H1 (cell line): Measurements from ENCODE around the gene MT4. TPM values are rescaled to one million over a fixed set of nuclear protein-coding genes. Genes with fewer than 3 reads are reported as not detected.

Experiments used
- CTCF ChIA-PET: fragments of 300-600 bp; sonication (Branson Sonifier 250); formaldehyde crosslinking; loops from one replicate; lab custom pipeline; 2021; ENCODE audit not compliant: partially characterized antibody; lab: Charles Lee
- POLR2A ChIA-PET: fragments of 300-600 bp; sonication (Branson Sonifier 250); formaldehyde crosslinking; loops from one replicate; lab custom pipeline; 2021; ENCODE audit warnings: inconsistent platforms; ENCODE audit not compliant: partially characterized antibody; lab: Charles Lee
- DNase-seq, 2 experiments: peaks; one replicate each; pipeline versions ENCODE4 v3.0.0 to v3.0.0-alpha.2; 2010 to 2022; ENCODE audit warnings: low spot score in 2 of 2, low read depth in 1 of 2, mixed read lengths in 1 of 2
- FAIRE-seq: peaks from 2 replicates; lab custom pipeline; 2011; peaks lifted over from hg19 to GRCh38; lab: Jason Lieb, UNC
- H2AFZ ChIP-seq: 2 replicates; pipeline ENCODE4 v1.8.1; 2012; ENCODE audit warnings: low read length, inconsistent platforms
- H2AK5ac ChIP-seq: 2 replicates; pipeline ENCODE4 v1.6.1; 2013; ENCODE audit warnings: low read depth, low read length
- H2BK120ac ChIP-seq: replicated peaks from 2 replicates; pipeline ENCODE3; 2013; ENCODE audit warnings: low read depth, low read length, inconsistent platforms
- H2BK12ac ChIP-seq: 2 replicates; pipeline ENCODE4 v1.6.1; 2013; ENCODE audit warnings: low read depth, low read length
- H2BK15ac ChIP-seq: 2 replicates; pipeline ENCODE4 v1.6.1; 2013; ENCODE audit warnings: low read length
- H2BK20ac ChIP-seq: 2 replicates; pipeline ENCODE4 v1.6.1; 2013; ENCODE audit warnings: low read length
- H2BK5ac ChIP-seq: 2 replicates; pipeline ENCODE4 v1.6.1; 2013; ENCODE audit warnings: low read depth, low read length
- H3K14ac ChIP-seq: 2 replicates; pipeline ENCODE4 v1.6.1; 2013; ENCODE audit warnings: inconsistent platforms; ENCODE audit not compliant: insufficient read length
- H3K18ac ChIP-seq: 2 replicates; pipeline ENCODE4 v1.6.1; 2013; ENCODE audit warnings: low read length; ENCODE audit errors: extremely low read depth
- H3K23ac ChIP-seq: 2 replicates; pipeline ENCODE4 v1.6.1; 2013; ENCODE audit warnings: inconsistent platforms; ENCODE audit not compliant: insufficient read length
- H3K23me2 ChIP-seq: 2 replicates; pipeline ENCODE4 v1.6.1; 2013; ENCODE audit warnings: low read depth, low read length
- H3K27ac ChIP-seq: 2 replicates; pipeline ENCODE4 v1.6.1; 2011; ENCODE audit warnings: low read depth, low read length, inconsistent platforms
- H3K27me3 ChIP-seq, 4 experiments: replicated peaks in 1 of 4; 1 replicate in 1 of 4; 2 replicates in 3 of 4; pipeline versions ENCODE4 v1.6.1 to v1.8.1; 2011 to 2013; ENCODE audit warnings: low read length in 3 of 4, mild to moderate bottlenecking in 3 of 4, inconsistent platforms in 2 of 4, mixed read lengths in 2 of 4, moderate library complexity in 1 of 4; ENCODE audit not compliant: control insufficient read depth in 3 of 4, insufficient read depth in 3 of 4; ENCODE audit errors: extremely low read depth in 1 of 4
- H3K36me3 ChIP-seq, 4 experiments: 2 replicates each; pipeline versions ENCODE4 v1.6.1 to v1.8.1; 2011 to 2013; ENCODE audit warnings: mild to moderate bottlenecking in 4 of 4, low read length in 3 of 4, moderate library complexity in 2 of 4, control low read depth in 1 of 4, inconsistent platforms in 1 of 4; ENCODE audit not compliant: insufficient read depth in 4 of 4, control insufficient read depth in 2 of 4
- H3K4ac ChIP-seq: replicated peaks from 2 replicates; pipeline ENCODE3; 2013; ENCODE audit warnings: low read length, low read depth, mixed read lengths, inconsistent platforms; ENCODE audit not compliant: insufficient read length
- H3K4me1 ChIP-seq, 4 experiments: replicated peaks in 1 of 4; 1 replicate in 1 of 4; 2 replicates in 3 of 4; pipeline versions ENCODE4 v1.6.1 to v1.8.1; 2011 to 2013; ENCODE audit warnings: low read length in 3 of 4, inconsistent platforms in 2 of 4, mixed read lengths in 1 of 4; ENCODE audit not compliant: insufficient read depth in 4 of 4, control insufficient read depth in 3 of 4
- H3K4me2 ChIP-seq, 2 experiments: 2 replicates each; pipeline versions ENCODE4 v1.6.1 to v1.8.1; 2011 to 2013; ENCODE audit warnings: low read depth in 2 of 2, low read length in 2 of 2, control low read depth in 1 of 2, inconsistent platforms in 1 of 2, mild to moderate bottlenecking in 1 of 2; ENCODE audit not compliant: insufficient read depth in 1 of 2
- H3K4me3 ChIP-seq, 4 experiments: fragments of 200-600, 300-600 bp in 1 of 4; sonication (generic), shearing (Covaris generic), sonication (Bioruptor Twin) in 1 of 4; 2 replicates each; pipeline versions ENCODE4 v1.5.1 to v1.8.1; 2011 to 2016; ENCODE audit warnings: low read length in 4 of 4, low read depth in 3 of 4, control low read depth in 2 of 4, inconsistent platforms in 2 of 4, mild to moderate bottlenecking in 2 of 4, mixed read lengths in 1 of 4, moderate library complexity in 1 of 4; ENCODE audit not compliant: insufficient read depth in 2 of 4; ENCODE audit errors: extremely low read depth in 1 of 4
- H3K56ac ChIP-seq: replicated peaks from 2 replicates; pipeline ENCODE3; 2013; ENCODE audit warnings: low read depth, mild to moderate bottlenecking, mixed read lengths, low read length, inconsistent platforms; ENCODE audit not compliant: insufficient read length
- H3K79me1 ChIP-seq: 2 replicates; pipeline ENCODE4 v1.6.1; 2013; ENCODE audit warnings: low read depth, low read length, control low read depth
- H3K79me2 ChIP-seq, 2 experiments: 2 replicates each; pipeline versions ENCODE4 v1.6.1 to v1.8.1; 2012 to 2013; ENCODE audit warnings: low read length in 2 of 2, mild to moderate bottlenecking in 2 of 2, inconsistent platforms in 1 of 2; ENCODE audit not compliant: insufficient read depth in 2 of 2, control insufficient read depth in 1 of 2
- H3K9ac ChIP-seq, 4 experiments: replicated peaks in 1 of 4; 1 replicate in 1 of 4; 2 replicates in 3 of 4; pipeline versions ENCODE4 v1.6.1 to v1.8.1; 2011 to 2013; ENCODE audit warnings: low read depth in 3 of 4, low read length in 3 of 4, control low read depth in 2 of 4, mild to moderate bottlenecking in 2 of 4, moderate library complexity in 2 of 4, inconsistent platforms in 1 of 4; ENCODE audit errors: extremely low read depth in 1 of 4
- H3K9me3 ChIP-seq, 2 experiments: 2 replicates each; pipeline versions ENCODE4 v1.6.1 to v1.8.1; 2012 to 2013; ENCODE audit warnings: mild to moderate bottlenecking in 2 of 2, moderate library complexity in 2 of 2, control low read depth in 1 of 2, inconsistent platforms in 1 of 2, low read depth in 1 of 2, low read length in 1 of 2, mixed read lengths in 1 of 2; ENCODE audit not compliant: insufficient read depth in 2 of 2
- H4K20me1 ChIP-seq, 2 experiments: replicated peaks in 1 of 2; 2 replicates each; pipeline versions ENCODE3 to v1.8.1; 2011 to 2013; ENCODE audit warnings: inconsistent platforms in 2 of 2, low read length in 2 of 2, mild to moderate bottlenecking in 1 of 2; ENCODE audit not compliant: insufficient read depth in 2 of 2, control insufficient read depth in 1 of 2
- H4K5ac ChIP-seq: 2 replicates; pipeline ENCODE4 v1.6.1; 2013; ENCODE audit warnings: low read length, low read depth, mixed read lengths, inconsistent platforms; ENCODE audit not compliant: insufficient read length
- H4K8ac ChIP-seq: 2 replicates; pipeline ENCODE4 v1.8.0; 2013; ENCODE audit warnings: mild to moderate bottlenecking, moderate library complexity, low read length, inconsistent platforms; ENCODE audit not compliant: insufficient read depth; ENCODE audit errors: extremely low read depth
- H4K91ac ChIP-seq: replicated peaks from 2 replicates; pipeline ENCODE3; 2013; ENCODE audit warnings: low read length, mixed read lengths, inconsistent platforms; ENCODE audit not compliant: insufficient read length
- BACH1 ChIP-seq: IDR thresholded peaks from 2 replicates; pipeline ENCODE4 v1.6.1; 2012; ENCODE audit warnings: low read length, improper control_type of control experiment
- CHD2 ChIP-seq: IDR thresholded peaks from 2 replicates; pipeline ENCODE4 v1.6.1; 2012; ENCODE audit warnings: low read length, improper control_type of control experiment
- TEAD4 ChIP-seq: IDR thresholded peaks from 2 replicates; pipeline ENCODE4 v1.6.1; 2012; ENCODE audit warnings: low read depth, low read length, inconsistent platforms, mixed read lengths
- YY1 ChIP-seq: IDR thresholded peaks from 2 replicates; pipeline ENCODE4 v1.6.1; 2011; ENCODE audit warnings: low read depth, mild to moderate bottlenecking, low read length
- WGBS, 2 experiments: shearing (Covaris generic) in 1 of 2; methylation state at CpG; one replicate each; pipeline versions ENCODE4 v1.1.6 to v1.1.7; 2013 to 2015; ENCODE audit warnings: low lambda C conversion rate in 2 of 2, mixed read lengths in 2 of 2, inconsistent platforms in 1 of 2, low coverage in 1 of 2, missing lambda C conversion rate in 1 of 2; ENCODE audit not compliant: insufficient replicate concordance in 2 of 2, insufficient coverage in 1 of 2, insufficient read length in 1 of 2; ENCODE audit errors: extremely low coverage in 1 of 2, missing lambda C conversion rate in 1 of 2; 5-methylcytosine and 5-hydroxymethylcytosine counted together
- polyA plus RNA-seq, 7 experiments: library from polyadenylated mRNA; depleted of rRNA in 3 of 7; stranded (reverse) in 5 of 7; unstranded in 2 of 7; fragments of >200 nt in 5 of 7; fragments of 200-250 nt in 2 of 7; gene quantifications; 1 replicate in 5 of 7; 2 replicates in 1 of 7; 4 replicates in 1 of 7; pipeline versions ENCODE4 v1.2.1 to v1.2.3, GENCODE V29; 2011 to 2013; ENCODE audit warnings: missing spikeins in 2 of 7, mixed read lengths in 2 of 7
- total RNA-seq: library from RNA; stranded (reverse); fragmentation: NEBNext Ultra II Directional; extraction: Animal tissue kit (Norgen Biotek cat#: 25700); gene quantifications from 2 replicates; pipeline ENCODE4 v1.2.1, GENCODE V29; 2021

Gene MT4
- total and polyA plus RNA-seq, 2 of the 8 experiments (the other 6 are each of a cell fraction or from before 2014, with no cell fraction given): not detected

GRCh38 chr16:56559109-56559508, 5.8 kb upstream of the MT4 start:
- no peak overlapping the region for H2BK5ac ChIP-seq
- DNase-seq (no peak), FAIRE-seq (no peak)
- H2BK12ac ChIP-seq: no peak overlapping the region
- H3K27me3 ChIP-seq: no peaks in the 10 kb centered on the region; a peak in 2 of 7 replicates
- no peaks in the 10 kb centered on the region for H3K79me2 ChIP-seq
- no peak overlapping the region for H2AK5ac ChIP-seq
- H3K9me3 ChIP-seq: no peaks in the 10 kb centered on the region
- H3K27ac ChIP-seq: no peak overlapping the region
- no peak overlapping the region for H3K18ac ChIP-seq
- TF ChIP-seq CHD2 (no peak), BACH1 (no peak), YY1 (no peak), TEAD4 (no peak)
- POLR2A ChIA-PET: no interaction called here
- H4K91ac ChIP-seq: no peak overlapping the region
- no peak overlapping the region for H3K4me3 ChIP-seq
- no peak overlapping the region for H3K14ac ChIP-seq
- no peak overlapping the region for H3K9ac ChIP-seq
- H4K20me1 ChIP-seq: peaks cover 0 to 3% of the 10 kb centered on the region in 2 experiments
- CTCF ChIA-PET: no interaction called here
- H3K56ac ChIP-seq: no peak overlapping the region
- H3K23ac ChIP-seq: no peak overlapping the region
- no peak overlapping the region for H2BK15ac ChIP-seq
- WGBS, 2 experiments: 89% methylated on average over 4 of the region's 4 CpGs; no CpG with 5 or more reads in 1 of the 2 experiments
- H2AFZ ChIP-seq: no peak overlapping the region
- H2BK20ac ChIP-seq: no peak overlapping the region
- H3K79me1 ChIP-seq: no peaks in the 10 kb centered on the region
- no peak overlapping the region for H3K4me2 ChIP-seq
- H2BK120ac ChIP-seq: no peak overlapping the region
- no peak overlapping the region for H3K4ac ChIP-seq
- H4K5ac ChIP-seq: no peak overlapping the region
- no peaks in the 10 kb centered on the region for H3K4me1 ChIP-seq
- H4K8ac ChIP-seq: no peak overlapping the region
- no peaks in the 10 kb centered on the region for H3K36me3 ChIP-seq
- H3K23me2 ChIP-seq: peaks cover 2% of the 10 kb centered on the region; the same call in 1 of the 2 replicates
